Epithelial cell of esophagus (primary cell): Measurements from ENCODE around the gene PXK.
A peak's percentile ranks its signal among the peaks of the same experiment; 100 is the strongest.

ENCODE experiments used
- DNase-seq: peaks from one replicate; pipeline ENCODE4 v3.0.0; 2010; ENCODE audit warnings: low read depth
- H3K4me3 ChIP-seq: 2 replicates; pipeline ENCODE4 v1.5.1; 2011; ENCODE audit warnings: mild to moderate bottlenecking, low read length, control low read depth
- TF ChIP-seq, protein P1 (sequence below): IDR thresholded peaks from 2 replicates; pipeline ENCODE4 v1.5.1; 2011; ENCODE audit warnings: low read depth, mild to moderate bottlenecking, low read length, control low read depth, inconsistent platforms; ENCODE audit not compliant: insufficient read depth; ENCODE audit errors: missing control alignments

Gene PXK

DNA sequence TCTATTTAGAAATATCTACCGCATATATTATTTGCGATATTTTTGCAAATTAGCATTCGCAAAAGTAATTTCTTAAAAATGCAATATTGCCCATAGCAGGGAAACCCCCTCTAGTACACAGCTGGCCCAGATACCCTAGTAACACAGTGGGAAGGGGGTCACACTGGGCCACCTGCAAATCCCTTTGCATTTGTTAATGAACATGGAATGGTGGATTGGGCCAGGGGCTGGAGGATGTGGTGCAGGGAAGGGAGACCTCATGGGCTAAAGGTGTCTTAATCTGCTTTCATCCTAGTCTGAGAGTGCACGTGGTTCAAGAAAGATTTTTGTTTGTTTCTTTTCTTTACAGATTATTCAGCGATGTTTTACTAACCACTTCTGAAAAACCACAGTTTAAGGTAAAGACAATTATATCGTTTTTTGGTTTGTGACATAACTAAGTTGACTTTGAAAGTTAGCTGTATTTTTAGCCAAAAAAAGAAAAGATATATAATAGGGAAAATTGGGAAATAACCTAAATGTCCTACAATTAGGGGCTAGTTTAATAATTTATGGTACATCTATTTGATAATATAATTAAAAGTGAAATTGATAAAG, 70.9 kb downstream of the PXK start:
- H3K4me3 ChIP-seq: no peak overlapping the region
- TF ChIP-seq, protein P1, sequence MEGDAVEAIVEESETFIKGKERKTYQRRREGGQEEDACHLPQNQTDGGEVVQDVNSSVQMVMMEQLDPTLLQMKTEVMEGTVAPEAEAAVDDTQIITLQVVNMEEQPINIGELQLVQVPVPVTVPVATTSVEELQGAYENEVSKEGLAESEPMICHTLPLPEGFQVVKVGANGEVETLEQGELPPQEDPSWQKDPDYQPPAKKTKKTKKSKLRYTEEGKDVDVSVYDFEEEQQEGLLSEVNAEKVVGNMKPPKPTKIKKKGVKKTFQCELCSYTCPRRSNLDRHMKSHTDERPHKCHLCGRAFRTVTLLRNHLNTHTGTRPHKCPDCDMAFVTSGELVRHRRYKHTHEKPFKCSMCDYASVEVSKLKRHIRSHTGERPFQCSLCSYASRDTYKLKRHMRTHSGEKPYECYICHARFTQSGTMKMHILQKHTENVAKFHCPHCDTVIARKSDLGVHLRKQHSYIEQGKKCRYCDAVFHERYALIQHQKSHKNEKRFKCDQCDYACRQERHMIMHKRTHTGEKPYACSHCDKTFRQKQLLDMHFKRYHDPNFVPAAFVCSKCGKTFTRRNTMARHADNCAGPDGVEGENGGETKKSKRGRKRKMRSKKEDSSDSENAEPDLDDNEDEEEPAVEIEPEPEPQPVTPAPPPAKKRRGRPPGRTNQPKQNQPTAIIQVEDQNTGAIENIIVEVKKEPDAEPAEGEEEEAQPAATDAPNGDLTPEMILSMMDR: no peak
- no peak for DNase-seq

DNA sequence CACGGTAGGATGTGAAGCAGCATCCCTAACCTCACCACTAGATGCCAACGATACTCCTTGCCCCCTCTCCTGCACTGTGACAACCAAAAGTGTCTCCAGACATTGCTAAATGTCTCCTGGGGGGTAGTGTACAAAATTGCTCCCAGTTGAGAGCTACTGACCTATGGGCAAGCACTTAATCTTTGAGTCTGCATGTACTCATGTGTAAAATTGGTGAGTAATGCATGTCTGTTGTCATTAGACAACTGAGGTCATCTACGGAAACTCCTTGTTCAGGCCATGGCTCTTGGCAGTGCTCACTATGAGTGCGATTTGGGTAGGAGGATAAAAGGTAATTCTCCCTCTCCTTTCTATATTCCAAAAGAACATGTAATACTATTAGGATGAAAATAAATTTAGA, 71.7 kb downstream of the PXK start:
- TF ChIP-seq, protein P1: no peak
- DNase-seq: peak; percentile 84
- H3K4me3 ChIP-seq: no peak overlapping the region

GRCh38 chr3:58408906-58409305, 76.2 kb downstream of the PXK start:
- TF ChIP-seq, protein P1: no peak
- no peak overlapping the region for H3K4me3 ChIP-seq
- no peak for DNase-seq

DNA sequence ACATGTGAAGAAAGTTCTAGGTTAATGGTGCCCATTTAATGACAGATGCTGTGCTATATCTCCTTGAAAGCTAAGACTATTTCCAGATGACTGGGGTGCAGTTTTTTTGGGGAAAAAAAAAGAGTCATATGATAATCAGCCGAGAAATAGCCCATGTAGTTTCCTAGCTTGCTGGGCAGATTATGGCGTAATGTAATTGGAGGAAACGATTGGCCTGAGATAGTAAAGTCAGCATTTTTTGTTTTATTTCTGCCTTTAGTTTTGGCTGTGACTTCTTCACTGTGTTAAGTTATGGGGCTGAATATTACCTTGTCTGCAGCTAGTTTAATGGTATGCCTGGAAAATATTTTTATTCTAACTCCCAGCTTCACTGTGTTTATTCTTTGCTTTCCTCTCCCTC, 77.0 kb downstream of the PXK start:
- TF ChIP-seq, protein P1: no peak
- no peak overlapping the region for H3K4me3 ChIP-seq
- DNase-seq: no peak

GRCh38 chr3:58411036-58411435, 78.3 kb downstream of the PXK start:
- no peak overlapping the region for H3K4me3 ChIP-seq
- DNase-seq: peak; percentile 30
- TF ChIP-seq, protein P1: no peak

DNA sequence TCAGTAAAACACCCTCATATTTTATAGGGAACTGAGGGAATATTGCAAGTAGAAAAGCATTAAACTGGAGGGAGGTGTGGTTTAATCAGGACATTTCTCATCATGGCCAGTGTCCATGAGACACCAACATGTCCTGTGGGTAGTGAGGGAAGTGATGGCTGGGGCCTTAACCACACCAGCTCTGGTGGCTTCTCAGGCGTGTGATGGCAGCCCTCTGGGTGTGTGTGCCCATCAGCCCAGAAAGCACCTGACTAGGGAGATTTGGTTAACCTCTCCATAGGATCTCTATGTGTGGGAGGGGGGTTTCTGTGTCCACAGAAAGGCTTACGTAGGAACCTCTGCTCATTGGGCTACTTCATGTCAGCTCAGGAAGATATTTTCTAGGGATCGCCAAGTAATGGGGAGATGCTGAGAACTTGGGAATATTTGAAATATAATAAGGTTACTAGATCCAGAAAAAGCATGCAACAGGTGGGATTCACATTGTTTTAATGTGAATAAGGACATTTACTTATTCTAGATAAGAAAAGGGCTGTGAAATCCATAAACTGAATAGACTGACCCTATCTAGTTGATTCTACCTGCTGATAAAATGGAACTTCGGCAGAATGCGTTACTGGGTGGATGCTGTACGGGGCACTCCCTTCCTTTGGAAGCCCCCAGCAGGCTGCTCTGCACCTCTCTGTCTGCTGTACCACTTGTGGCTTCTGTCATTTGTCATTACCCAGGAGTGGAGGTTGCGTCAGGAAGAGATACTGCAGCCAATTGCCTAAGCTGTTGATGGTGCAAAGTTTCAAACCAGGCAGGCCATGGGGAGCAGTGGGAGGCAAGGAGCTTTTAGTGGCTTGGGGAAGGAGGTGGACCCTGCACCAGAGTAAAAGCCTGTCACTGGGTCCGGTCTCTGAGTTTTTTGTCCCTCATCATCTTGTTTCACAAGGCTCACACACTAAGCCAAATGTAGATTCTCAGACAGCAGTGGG, 79.4 kb downstream of the PXK start:
- no peak overlapping the region for H3K4me3 ChIP-seq
- no peak for DNase-seq
- TF ChIP-seq, protein P1: no peak
